Sigmoid colon (tissue), 7 donors: ENCODE data around the gene RPL13A. TPM values are rescaled to one million over a fixed set of nuclear protein-coding genes. Genes with fewer than 3 reads are reported as not detected.

Experiments used
- DNase-seq: peaks from one replicate; pipeline ENCODE4 v3.0.0-alpha.2; 2019
- H3K27ac ChIP-seq, 4 donors: fragments of 200-600 bp; sonication (generic); one replicate each; pipeline ENCODE4 v1.5.1; 2016 to 2019; ENCODE audit warnings: mild to moderate bottlenecking in 1 of 4
- H3K27me3 ChIP-seq, 3 donors: fragments of 200-600 bp; sonication (generic); one replicate each; pipeline ENCODE4 v1.5.1; 2019; ENCODE audit warnings: mild to moderate bottlenecking in 1 of 3
- H3K36me3 ChIP-seq, 4 donors: fragments of 200-600 bp; sonication (generic); one replicate each; pipeline ENCODE4 v1.5.1; 2016 to 2019
- H3K4me1 ChIP-seq, 4 donors: fragments of 200-600 bp; sonication (generic); one replicate each; pipeline ENCODE4 v1.5.1; 2017 to 2019
- H3K4me3 ChIP-seq, 4 donors: fragments of 200-600 bp; sonication (generic); one replicate each; pipeline ENCODE4 v1.5.1; 2017 to 2019; ENCODE audit warnings: mild to moderate bottlenecking in 2 of 4, moderate library complexity in 1 of 4
- H3K9me3 ChIP-seq, 4 donors: fragments of 200-600 bp in 3 of 4; sonication (generic) in 3 of 4; one replicate each; pipeline versions ENCODE4 v1.5.1 to v1.6.1; 2013 to 2019
- EP300 ChIP-seq, 4 donors: sonication (generic); formaldehyde crosslinking; IDR thresholded peaks; one replicate each; pipeline ENCODE4 v1.6.1; 2017; ENCODE audit warnings: antibody characterized with exemption in 4 of 4
- POLR2A ChIP-seq, 2 donors: fragments of 450-650 bp; IDR thresholded peaks; one replicate each; pipeline ENCODE4 v1.6.1; 2016; ENCODE audit warnings: antibody characterized with exemption in 2 of 2, mild to moderate bottlenecking in 2 of 2, moderate library complexity in 2 of 2
- POLR2AphosphoS5 ChIP-seq, 4 donors: sonication (generic); formaldehyde crosslinking; IDR thresholded peaks; one replicate each; pipeline ENCODE4 v1.6.1; 2017; ENCODE audit warnings: antibody characterized with exemption in 4 of 4
- WGBS, 2 donors: extraction: QIAGEN DNeasy Blood & Tissue Kit; methylation state at CpG; one replicate each; pipeline ENCODE4 v1.1.7; 2013; 5-methylcytosine and 5-hydroxymethylcytosine counted together
- intact Hi-C: fragments of 100-400 bp; cut with DNase I; formaldehyde crosslinking; loops from one replicate; pipeline ENCODE4 v1.15.1; 2023
- polyA plus RNA-seq, 3 donors: library from polyadenylated mRNA; stranded (reverse); fragments of 200-250 nt; gene quantifications; one replicate each; pipeline ENCODE4 v1.2.3, GENCODE V29; 2013
- small RNA-seq, 3 donors: library from RNA; depleted of rRNA; stranded (forward); fragments of <200 nt; gene quantifications; one replicate each; pipeline ENCODE3, GENCODE V24; 2016
- total RNA-seq, 4 donors: library from RNA; depleted of rRNA; stranded (reverse); fragments of >200 nt; gene quantifications; one replicate each; pipeline ENCODE4 v1.1.0, GENCODE V29; 2016
- TF ChIP-seq, protein P1 (sequence below), 4 experiments: fragments of 450-650 bp in 3 of 4; fragments of 200-600 bp in 1 of 4; IDR thresholded peaks; one replicate each; pipeline ENCODE4 v1.5.1; 2016 to 2019; ENCODE audit warnings: antibody characterized with exemption in 4 of 4, mild to moderate bottlenecking in 3 of 4, moderate library complexity in 2 of 4
- donor health status: healthy with polysubstance abuse.
- donor health status: Bipolar disorder and iron deficiency.
- donor health status: healthy.

RPL13A gene
- total and polyA plus RNA-seq, 7 donors = 2,552 to 6,094 (median 4,207) TPM

DNA sequence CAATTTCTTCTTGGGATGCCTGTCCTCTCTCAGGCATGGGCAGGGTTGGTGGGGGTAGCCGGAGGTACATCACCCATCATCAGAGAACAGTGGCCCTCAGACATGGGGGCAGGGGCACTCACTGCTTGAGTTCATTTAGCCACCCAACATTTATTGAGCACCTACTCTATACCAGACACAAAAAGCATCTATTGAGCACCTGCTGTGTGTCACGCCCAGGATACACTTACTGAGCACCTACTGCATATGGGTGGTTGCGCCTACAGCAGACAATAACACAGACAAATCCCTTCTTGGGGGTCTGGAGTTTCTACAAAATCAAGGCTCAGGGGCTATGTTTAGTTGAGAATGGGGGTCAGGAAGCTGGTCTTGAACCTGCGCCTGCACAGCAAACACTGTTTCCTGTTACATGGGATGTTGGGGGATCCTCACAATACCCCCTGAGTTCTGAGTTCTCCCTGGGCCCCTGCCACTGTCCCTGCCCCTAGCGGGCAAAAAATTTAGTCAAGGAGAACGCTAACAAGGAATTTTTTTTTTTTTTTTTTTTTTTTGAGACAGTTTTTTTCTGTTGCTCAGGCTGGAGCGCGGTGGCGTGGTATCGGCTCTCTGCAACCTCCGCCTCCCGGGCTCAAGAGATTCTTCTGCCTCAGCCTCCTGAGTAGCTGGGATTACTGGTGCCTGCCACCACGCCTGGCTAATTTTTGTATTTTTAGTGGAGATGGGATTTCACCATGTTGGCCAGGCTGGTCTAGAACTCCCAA, 52.0 kb downstream of the RPL13A start:
- Histone ChIP-seq H3K4me1 (peaks cover 0 to 5% (median 2%) of the 10 kb centered on the region in 4 donors), H3K27me3 (no peaks in the 10 kb centered on the region), H3K9me3 (no peaks in the 10 kb centered on the region), H3K36me3 (peaks cover 0 to 31% (median 10%) of the 10 kb centered on the region in 4 donors), H3K27ac (no peak overlapping the region), H3K4me3 (no peak overlapping the region)
- no peak for DNase-seq
- WGBS, 2 donors = 94 to 97% methylated on average over 13 of the region's 13 CpGs
- intact Hi-C loops = no loop called here
- TF ChIP-seq EP300 (IDR thresholded peaks at IDR 0.05) = no peak
- TF ChIP-seq, protein P1, sequence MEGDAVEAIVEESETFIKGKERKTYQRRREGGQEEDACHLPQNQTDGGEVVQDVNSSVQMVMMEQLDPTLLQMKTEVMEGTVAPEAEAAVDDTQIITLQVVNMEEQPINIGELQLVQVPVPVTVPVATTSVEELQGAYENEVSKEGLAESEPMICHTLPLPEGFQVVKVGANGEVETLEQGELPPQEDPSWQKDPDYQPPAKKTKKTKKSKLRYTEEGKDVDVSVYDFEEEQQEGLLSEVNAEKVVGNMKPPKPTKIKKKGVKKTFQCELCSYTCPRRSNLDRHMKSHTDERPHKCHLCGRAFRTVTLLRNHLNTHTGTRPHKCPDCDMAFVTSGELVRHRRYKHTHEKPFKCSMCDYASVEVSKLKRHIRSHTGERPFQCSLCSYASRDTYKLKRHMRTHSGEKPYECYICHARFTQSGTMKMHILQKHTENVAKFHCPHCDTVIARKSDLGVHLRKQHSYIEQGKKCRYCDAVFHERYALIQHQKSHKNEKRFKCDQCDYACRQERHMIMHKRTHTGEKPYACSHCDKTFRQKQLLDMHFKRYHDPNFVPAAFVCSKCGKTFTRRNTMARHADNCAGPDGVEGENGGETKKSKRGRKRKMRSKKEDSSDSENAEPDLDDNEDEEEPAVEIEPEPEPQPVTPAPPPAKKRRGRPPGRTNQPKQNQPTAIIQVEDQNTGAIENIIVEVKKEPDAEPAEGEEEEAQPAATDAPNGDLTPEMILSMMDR (IDR thresholded peaks at IDR 0.05) = no peak
- TF ChIP-seq POLR2AphosphoS5 (IDR thresholded peaks at IDR 0.05) = no peak
- TF ChIP-seq POLR2A (IDR thresholded peaks at IDR 0.05) = no peak

Small RNA genes lying within 50 kb of the gene (small RNA-seq; reads per million reads assigned to genes)
- gene COX6CP7 (0 reads per million in 3 donors), gene MIR150 (14.3 to 29.3 (median 20.7) reads per million in 3 donors), gene SNORD32A (0 reads per million in 3 donors), gene SNORD33 (0 reads per million in 3 donors), gene SNORD34 (0 reads per million in 3 donors), gene SNORD35A (0 reads per million in 3 donors), gene SNORD35B (0 reads per million in 3 donors)

Other genes with a start within 250 kb of the RPL13A start
- 1 to 10 TPM; 1.1 to 3.6 (median 2.2) TPM for gene SLC6A16, start 162.4 kb upstream of the RPL13A start, total RNA-seq
- gene SLC6A16, start 162.4 kb upstream of the RPL13A start, polyA plus RNA-seq = under 1 TPM in 2 of 3 donors, not detected in 1; under 0.01 to 0.85 TPM
- gene CD37, start 152.2 kb upstream of the RPL13A start, total RNA-seq = 10 to 100 TPM in 1 of 4 donors, 1 to 10 TPM in 3; 5.8 to 10.3 (median 9.2) TPM
- gene CD37, start 152.2 kb upstream of the RPL13A start, polyA plus RNA-seq = 100 to 1,000 TPM in 1 of 3 donors, 10 to 100 TPM in 1, 1 to 10 TPM in 1; 7.2 to 220 (median 14.3) TPM
- 10 to 100 TPM; 60.6 to 74.9 (median 61.3) TPM for gene TEAD2, start 125.2 kb upstream of the RPL13A start, total RNA-seq
- 10 to 100 TPM in 2 of 3 donors, 1 to 10 TPM in 1; 5.8 to 17.9 (median 10.2) TPM for gene TEAD2, start 125.2 kb upstream of the RPL13A start, polyA plus RNA-seq
- gene DKKL1, start 123.7 kb upstream of the RPL13A start, total RNA-seq = 1 to 10 TPM in 2 of 4 donors, not detected in 2; 1.8 to 2.0 TPM
- 1 to 10 TPM in 1 of 3 donors, under 1 TPM in 1, not detected in 1; 0.17 to 3.6 TPM for gene DKKL1, start 123.7 kb upstream of the RPL13A start, polyA plus RNA-seq
- not detected for gene KASH5, start 99.4 kb upstream of the RPL13A start, total RNA-seq
- gene KASH5, start 99.4 kb upstream of the RPL13A start, polyA plus RNA-seq = under 1 TPM in 1 of 3 donors, not detected in 2; 0.04 TPM
- not detected for gene PTH2, start 64.2 kb upstream of the RPL13A start, total RNA-seq
- not detected for gene PTH2, start 64.2 kb upstream of the RPL13A start, polyA plus RNA-seq
- gene GFY, start 62.2 kb upstream of the RPL13A start, total RNA-seq = not detected
- gene GFY, start 62.2 kb upstream of the RPL13A start, polyA plus RNA-seq = not detected
- 1 to 10 TPM in 1 of 4 donors, under 1 TPM in 2, not detected in 1; 0.28 to 1.4 (median 0.82) TPM for gene SLC17A7, start 46.1 kb upstream of the RPL13A start, total RNA-seq
- 1 to 10 TPM in 1 of 3 donors, under 1 TPM in 2; 0.23 to 1.8 (median 0.41) TPM for gene SLC17A7, start 46.1 kb upstream of the RPL13A start, polyA plus RNA-seq
- 10 to 100 TPM; 62.9 to 99.6 (median 81.4) TPM for gene PIH1D1, start 35.8 kb upstream of the RPL13A start, total RNA-seq
- 100 to 1,000 TPM in 1 of 3 donors, 10 to 100 TPM in 2; 63.6 to 105 (median 65.5) TPM for gene PIH1D1, start 35.8 kb upstream of the RPL13A start, polyA plus RNA-seq
- gene ALDH16A1, start 34.4 kb upstream of the RPL13A start, total RNA-seq = 10 to 100 TPM; 14.1 to 25.3 (median 18.1) TPM
- 10 to 100 TPM; 14.3 to 44.2 (median 18.0) TPM for gene ALDH16A1, start 34.4 kb upstream of the RPL13A start, polyA plus RNA-seq
- gene FLT3LG, start 13.4 kb upstream of the RPL13A start, total RNA-seq = 10 to 100 TPM in 1 of 4 donors, 1 to 10 TPM in 3; 4.6 to 11.1 (median 6.1) TPM
- gene FLT3LG, start 13.4 kb upstream of the RPL13A start, polyA plus RNA-seq = 10 to 100 TPM in 2 of 3 donors, 1 to 10 TPM in 1; 2.1 to 18.6 (median 14.9) TPM
- 1,000 to 10,000 TPM; 3,843 to 9,166 (median 6,008) TPM for gene RPS11, start 8.8 kb downstream of the RPL13A start, total RNA-seq
- 1,000 to 10,000 TPM; 4,449 to 8,009 (median 5,043) TPM for gene RPS11, start 8.8 kb downstream of the RPL13A start, polyA plus RNA-seq
- gene FCGRT, start 25.1 kb downstream of the RPL13A start, total RNA-seq = 100 to 1,000 TPM; 164 to 203 (median 178) TPM
- gene FCGRT, start 25.1 kb downstream of the RPL13A start, polyA plus RNA-seq = 100 to 1,000 TPM; 222 to 317 (median 243) TPM
- gene RCN3, start 40.4 kb downstream of the RPL13A start, total RNA-seq = 10 to 100 TPM; 14.5 to 43.8 (median 20.6) TPM
- 10 to 100 TPM; 13.6 to 28.2 (median 21.6) TPM for gene RCN3, start 40.4 kb downstream of the RPL13A start, polyA plus RNA-seq
- 10 to 100 TPM; 47.6 to 67.8 (median 62.3) TPM for gene NOSIP, start 92.9 kb downstream of the RPL13A start, total RNA-seq
- gene NOSIP, start 92.9 kb downstream of the RPL13A start, polyA plus RNA-seq = 100 to 1,000 TPM in 2 of 3 donors, 10 to 100 TPM in 1; 96.1 to 123 (median 113) TPM
- gene PRRG2, start 93.7 kb downstream of the RPL13A start, total RNA-seq = under 1 TPM in 1 of 4 donors, not detected in 3; 0.71 TPM
- 10 to 100 TPM in 2 of 3 donors, 1 to 10 TPM in 1; 7.2 to 18.9 (median 18.3) TPM for gene PRRG2, start 93.7 kb downstream of the RPL13A start, polyA plus RNA-seq
- gene PRR12, start 103.6 kb downstream of the RPL13A start, total RNA-seq = 10 to 100 TPM in 1 of 4 donors, 1 to 10 TPM in 3; 5.4 to 16.1 (median 6.1) TPM
- gene PRR12, start 103.6 kb downstream of the RPL13A start, polyA plus RNA-seq = 10 to 100 TPM in 1 of 3 donors, 1 to 10 TPM in 2; 3.0 to 20.4 (median 4.2) TPM
- 100 to 1,000 TPM; 105 to 127 (median 125) TPM for gene RRAS, start 152.5 kb downstream of the RPL13A start, total RNA-seq
- 100 to 1,000 TPM in 2 of 3 donors, 10 to 100 TPM in 1; 79.8 to 139 (median 130) TPM for gene RRAS, start 152.5 kb downstream of the RPL13A start, polyA plus RNA-seq
- gene SCAF1, start 154.6 kb downstream of the RPL13A start, total RNA-seq = 10 to 100 TPM; 10.9 to 21.3 (median 12.5) TPM
- gene SCAF1, start 154.6 kb downstream of the RPL13A start, polyA plus RNA-seq = 10 to 100 TPM in 2 of 3 donors, 1 to 10 TPM in 1; 9.0 to 30.8 (median 16.0) TPM
- 10 to 100 TPM; 28.2 to 59.1 (median 32.6) TPM for gene IRF3, start 178.2 kb downstream of the RPL13A start, total RNA-seq
- gene IRF3, start 178.2 kb downstream of the RPL13A start, polyA plus RNA-seq = 100 to 1,000 TPM in 1 of 3 donors, 10 to 100 TPM in 2; 50.9 to 125 (median 64.9) TPM
- gene BCL2L12, start 178.3 kb downstream of the RPL13A start, total RNA-seq = 1 to 10 TPM; 4.6 to 9.2 (median 6.5) TPM
- gene BCL2L12, start 178.3 kb downstream of the RPL13A start, polyA plus RNA-seq = 10 to 100 TPM in 2 of 3 donors, 1 to 10 TPM in 1; 9.0 to 43.6 (median 10.2) TPM
- gene PRMT1, start 189.7 kb downstream of the RPL13A start, total RNA-seq = 100 to 1,000 TPM; 106 to 175 (median 160) TPM
- gene PRMT1, start 189.7 kb downstream of the RPL13A start, polyA plus RNA-seq = 100 to 1,000 TPM in 2 of 3 donors, 10 to 100 TPM in 1; 84.1 to 172 (median 101) TPM
- 1 to 10 TPM in 3 of 4 donors, under 1 TPM in 1; 0.49 to 1.7 (median 1.5) TPM for gene ADM5, start 202.0 kb downstream of the RPL13A start, total RNA-seq
- 1 to 10 TPM in 1 of 3 donors, not detected in 2; 3.1 TPM for gene ADM5, start 202.0 kb downstream of the RPL13A start, polyA plus RNA-seq
- 10 to 100 TPM in 1 of 4 donors, 1 to 10 TPM in 3; 3.6 to 28.5 (median 4.3) TPM for gene CPT1C, start 203.5 kb downstream of the RPL13A start, total RNA-seq
- gene CPT1C, start 203.5 kb downstream of the RPL13A start, polyA plus RNA-seq = 1 to 10 TPM in 2 of 3 donors, under 1 TPM in 1; 0.69 to 4.2 (median 2.4) TPM